ENCODE data around the gene ACYP2.

Gene ACYP2

GRCh38 chr2:54161660-54162424 lies 46.4 kb downstream of the ACYP2 start:
- no peak for DNase-seq (ENCODE audit: low spot score)

DNA sequence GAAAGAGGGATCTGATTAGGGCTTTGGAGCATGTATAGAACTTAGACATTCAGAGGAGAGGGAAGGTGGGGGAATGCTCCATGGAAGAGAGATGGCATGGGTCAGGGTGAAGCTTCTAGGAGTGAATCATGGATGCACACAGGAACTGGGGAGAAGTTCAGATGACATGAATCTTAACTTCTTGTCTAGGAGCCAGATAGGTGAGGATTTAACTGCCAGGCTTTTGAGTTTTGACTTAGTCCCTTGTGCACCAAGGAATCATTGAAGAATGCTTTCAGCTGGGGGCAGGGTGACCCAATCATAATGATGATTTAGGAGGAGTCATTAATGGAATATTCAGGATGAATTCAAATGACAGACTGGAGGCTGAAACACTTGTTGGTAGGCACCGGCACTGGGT lies 48.7 kb downstream of the ACYP2 start:
- DNase-seq (ENCODE audit: low spot score): no peak

- DNase-seq (ENCODE audit: low spot score): no peak
Measured at GRCh38 chr2:54166121-54166773, 50.8 kb downstream of the ACYP2 start.

GRCh38 chr2:54176577-54176976 lies 61.2 kb downstream of the ACYP2 start:
- DNase-seq (ENCODE audit: low spot score): peak; percentile 13

GRCh38 chr2:54183281-54183680 lies 67.9 kb downstream of the ACYP2 start:
- DNase-seq (ENCODE audit: low spot score): no peak

DNA sequence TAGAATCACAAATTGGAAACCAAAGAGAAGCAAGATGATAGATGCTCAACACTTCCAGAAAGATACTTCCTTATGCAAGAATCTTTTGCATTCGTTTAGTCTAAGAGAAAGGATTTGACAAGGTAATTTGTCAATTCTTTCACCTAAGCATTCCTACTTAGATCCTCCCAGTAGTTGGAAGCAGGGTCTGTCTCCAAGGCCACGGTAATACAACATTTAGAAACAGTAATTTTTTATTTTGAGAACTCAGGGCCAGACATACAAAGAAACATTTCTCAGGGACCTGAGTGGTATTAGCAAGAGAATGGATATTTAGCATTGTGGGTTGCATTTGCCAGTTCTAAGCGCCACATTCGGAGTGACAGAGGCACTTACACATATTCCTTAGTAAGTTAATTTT lies 68.6 kb downstream of the ACYP2 start:
- DNase-seq (ENCODE audit: low spot score): no peak

DNA sequence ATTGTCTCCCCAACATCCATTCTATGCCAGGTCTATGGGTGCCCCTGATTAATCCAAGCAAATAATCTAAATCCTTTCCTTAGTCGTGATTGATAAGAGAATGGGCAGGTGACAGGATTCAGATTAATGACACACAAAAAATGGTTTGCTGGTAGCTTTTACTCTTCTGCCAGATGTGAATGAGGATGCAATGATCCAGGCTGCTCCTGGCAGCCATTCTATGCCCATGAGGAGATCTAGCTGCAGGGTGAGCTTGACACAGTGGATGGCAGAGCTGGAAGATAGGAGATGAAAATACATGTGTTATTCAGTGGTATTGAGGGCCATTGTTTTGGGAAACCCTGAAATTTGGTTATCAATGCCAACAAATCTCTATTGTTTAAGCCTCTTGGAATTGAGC lies 69.7 kb downstream of the ACYP2 start:
- DNase-seq (ENCODE audit: low spot score): no peak

GRCh38 chr2:54187331-54187730 lies 71.9 kb downstream of the ACYP2 start:
- no peak for DNase-seq (ENCODE audit: low spot score)

GRCh38 chr2:54189539-54189938 lies 74.1 kb downstream of the ACYP2 start:
- DNase-seq (ENCODE audit: low spot score): no peak

DNA sequence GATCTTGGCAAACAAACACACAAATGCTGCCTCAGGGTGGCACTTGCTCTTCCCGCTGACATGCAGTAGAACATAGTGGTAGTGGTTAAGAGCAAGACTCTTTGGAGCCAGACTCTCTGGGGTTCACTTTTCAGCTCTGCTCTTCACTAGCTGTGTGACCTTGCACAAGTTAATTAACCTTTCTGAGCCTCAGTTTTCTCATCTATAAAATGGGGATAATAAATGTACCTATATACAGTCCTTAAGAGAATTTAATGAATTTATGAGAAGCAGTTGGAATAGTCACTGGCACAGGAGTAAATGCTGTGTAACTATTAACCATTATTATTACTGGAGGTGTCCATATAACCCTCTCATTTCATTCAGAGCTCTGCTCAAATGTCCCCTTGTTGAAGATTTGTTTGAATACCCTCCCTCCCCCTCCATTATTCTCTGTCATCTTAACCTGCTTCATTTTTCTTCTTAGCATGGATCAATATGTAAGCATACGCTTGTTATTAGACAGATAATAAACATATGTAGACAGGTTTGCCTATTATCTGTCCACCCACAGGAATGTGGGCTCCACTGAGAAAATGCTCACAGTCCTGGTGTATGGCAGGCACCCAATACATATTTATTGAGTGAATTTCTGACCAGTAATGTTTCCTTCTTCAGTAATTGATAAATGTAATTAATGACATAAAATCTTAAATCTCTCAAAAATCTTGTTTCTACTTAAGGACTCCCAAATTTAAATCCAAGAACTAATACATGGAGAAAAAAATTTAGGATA lies 76.1 kb downstream of the ACYP2 start:
- no peak for DNase-seq (ENCODE audit: low spot score)

GRCh38 chr2:54194761-54195750 lies 79.6 kb downstream of the ACYP2 start:
- no peak for DNase-seq (ENCODE audit: low spot score)

GRCh38 chr2:54196646-54197045 lies 81.2 kb downstream of the ACYP2 start:
- no peak for DNase-seq (ENCODE audit: low spot score)

DNA sequence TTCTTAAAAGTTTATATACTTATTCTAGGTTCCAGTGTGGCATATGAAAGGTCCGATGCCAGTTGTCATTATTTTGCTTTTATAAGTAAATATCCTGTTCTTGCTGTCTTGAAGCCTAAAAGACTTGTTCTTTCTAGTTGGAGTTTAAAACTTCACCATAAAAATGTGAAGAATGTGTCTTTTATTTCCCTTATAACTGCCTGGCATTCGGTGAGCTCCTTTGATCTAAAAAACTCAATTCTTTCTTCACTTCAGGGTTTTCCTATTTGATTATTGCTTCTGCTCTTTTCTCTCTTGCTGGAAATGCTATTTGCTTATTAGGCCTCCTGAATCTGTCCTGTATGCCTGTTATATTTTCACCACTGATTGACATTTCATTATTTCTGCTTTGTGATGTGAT lies 89.1 kb downstream of the ACYP2 start:
- no peak for DNase-seq (ENCODE audit: low spot score)

GRCh38 chr2:54206596-54206995 lies 91.2 kb downstream of the ACYP2 start:
- DNase-seq (ENCODE audit: low spot score): peak; percentile 13

DNA sequence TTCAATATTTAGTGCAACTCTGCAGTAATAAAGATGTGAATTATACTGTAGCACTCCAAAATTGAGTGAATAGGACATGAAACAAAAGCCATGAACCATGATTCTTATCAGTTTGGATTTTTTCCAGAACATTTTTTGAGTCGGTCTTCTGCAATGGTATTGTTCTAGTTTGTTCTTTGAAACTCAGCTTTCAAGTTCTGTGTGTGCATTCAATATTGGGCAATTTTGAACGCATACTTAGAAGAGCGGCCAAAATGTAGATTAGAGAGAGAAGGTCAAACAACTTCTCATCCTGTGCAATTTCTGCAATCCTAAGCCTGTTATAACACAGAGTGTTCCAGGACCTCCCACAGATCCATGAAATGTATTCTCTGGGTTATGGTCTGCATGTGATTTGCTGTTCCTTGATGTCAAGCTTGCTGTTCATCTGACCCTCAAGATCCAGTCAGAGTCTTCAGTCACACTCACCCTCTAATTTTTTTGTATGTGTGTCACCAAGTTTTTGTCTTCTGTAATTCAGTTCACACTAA lies 92.3 kb downstream of the ACYP2 start:
- DNase-seq (ENCODE audit: low spot score): peak; percentile 18

DNA sequence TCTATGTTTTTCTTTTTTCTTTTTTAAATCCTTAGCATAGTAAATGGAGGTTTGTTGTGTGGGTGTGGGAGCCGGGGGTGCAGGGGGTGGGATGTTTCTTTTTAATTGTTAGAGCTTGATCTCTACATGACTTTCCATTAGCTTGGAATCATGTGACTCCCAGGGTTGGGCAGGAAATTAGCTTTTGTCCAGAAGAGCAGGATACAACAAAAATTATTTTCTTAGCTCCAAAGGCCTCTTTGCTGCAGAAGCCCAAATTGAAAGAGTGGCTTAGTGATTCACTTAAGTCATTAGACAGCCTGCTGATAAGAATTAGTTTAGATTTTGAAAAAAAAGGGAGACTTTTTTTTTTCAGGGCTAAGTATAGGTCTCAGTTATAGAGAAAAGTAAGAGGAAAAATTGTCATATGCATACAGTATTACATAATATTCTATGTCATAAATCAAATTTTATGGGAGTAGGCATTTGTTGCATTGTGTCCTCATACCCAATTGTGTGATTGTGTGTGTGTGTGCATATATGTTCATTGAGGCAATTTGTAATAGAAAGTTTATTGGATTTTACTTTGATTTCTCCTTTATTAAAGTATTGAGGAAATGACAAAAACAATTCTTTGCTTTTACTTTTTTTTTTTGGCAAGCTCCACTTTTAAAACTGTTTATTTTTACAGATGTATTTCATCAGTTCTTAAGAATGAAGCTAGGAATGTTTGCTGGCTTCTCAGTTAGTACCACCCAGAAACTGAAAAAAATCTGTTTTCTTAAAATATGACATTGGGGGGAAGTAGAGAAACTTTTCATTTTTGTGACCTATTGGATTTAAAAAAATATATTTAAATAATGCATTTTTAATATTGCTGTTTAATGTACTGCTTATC lies 93.2 kb downstream of the ACYP2 start:
- no peak for DNase-seq (ENCODE audit: low spot score)

DNA sequence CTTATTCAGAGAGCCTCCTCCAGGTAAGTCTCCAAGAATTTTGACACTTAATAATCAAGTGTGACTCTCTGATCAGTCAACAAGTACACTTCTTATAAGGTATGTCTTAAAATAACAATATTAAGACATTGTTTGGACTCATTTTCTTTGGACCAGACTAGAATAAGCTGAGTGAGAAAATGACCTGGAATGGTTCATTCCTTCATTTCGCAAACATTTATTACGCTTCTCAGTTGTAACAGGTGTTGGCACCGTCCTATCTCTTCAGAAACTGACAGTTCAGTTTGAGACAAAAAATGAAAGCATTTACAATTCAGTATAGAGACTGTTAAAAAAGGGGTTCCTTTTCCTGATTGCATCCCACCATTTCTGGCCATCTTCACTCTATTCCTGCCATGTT lies 94.0 kb downstream of the ACYP2 start:
- no peak for DNase-seq (ENCODE audit: low spot score)

- no peak for DNase-seq (ENCODE audit: low spot score)
Measured at GRCh38 chr2:54212456-54212855, 97.0 kb downstream of the ACYP2 start.

DNA sequence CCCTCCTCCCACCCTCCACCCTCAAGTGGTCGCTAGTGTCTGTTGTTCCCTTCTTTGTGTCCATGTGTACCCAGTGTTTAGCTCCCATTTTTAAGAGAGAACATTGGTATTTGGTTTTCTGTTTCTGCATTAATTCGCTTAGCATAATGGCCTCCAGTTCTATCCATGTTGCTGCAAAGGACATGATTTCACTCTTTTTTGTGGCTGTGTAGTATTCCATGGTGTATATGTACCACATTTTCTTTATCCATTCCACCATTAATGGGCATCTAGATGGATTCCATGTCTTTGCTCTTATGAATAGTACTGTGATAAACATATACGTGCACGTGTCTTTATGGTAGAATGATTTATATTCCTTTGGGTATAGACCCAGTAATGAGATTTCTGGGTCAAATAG lies 97.7 kb downstream of the ACYP2 start:
- DNase-seq (ENCODE audit: low spot score): no peak

- no peak for DNase-seq (ENCODE audit: low spot score)
Measured at GRCh38 chr2:54224997-54225396, 109.6 kb downstream of the ACYP2 start.

DNA sequence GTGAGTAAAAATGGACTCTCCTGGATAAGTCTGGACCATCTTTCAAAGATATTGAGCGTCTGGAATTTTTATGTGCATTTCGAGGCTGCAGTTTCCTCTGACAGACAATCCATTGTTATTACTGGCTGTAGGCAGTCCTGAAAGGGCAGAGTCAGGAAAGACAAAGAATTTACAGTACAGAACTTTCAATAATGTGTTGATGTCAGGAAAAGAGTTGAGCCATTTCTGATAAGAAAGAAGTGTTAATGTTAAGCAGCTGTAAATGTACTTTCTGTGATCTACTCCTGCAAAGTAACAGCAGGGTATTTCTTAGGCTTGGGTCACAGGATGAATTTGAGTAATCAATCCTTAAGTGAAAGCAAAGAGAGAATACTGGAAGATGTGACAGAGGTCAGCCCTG lies 110.8 kb downstream of the ACYP2 start:
- no peak for DNase-seq (ENCODE audit: low spot score)

Measured in HuH-7.5 (cell line).